HepG2 (cell line): Measurements from ENCODE around the gene SLC6A9. TPM values are rescaled to one million over a fixed set of nuclear protein-coding genes. Genes with fewer than 3 reads are reported as not detected.

Source experiments
- CCDC6 ChIP-seq: sonication (generic); formaldehyde crosslinking; IDR thresholded peaks from 2 replicates; pipeline ENCODE4 v1.8.1; 2022; ENCODE audit warnings: mild to moderate bottlenecking, missing genetic modification reagents, moderate library complexity
- E2F1 ChIP-seq: sonication (generic); formaldehyde crosslinking; IDR thresholded peaks from 2 replicates; pipeline ENCODE4 v1.5.0; 2020; ENCODE audit warnings: missing genetic modification reagents
- FLYWCH1 ChIP-seq: sonication (generic); formaldehyde crosslinking; IDR thresholded peaks from 2 replicates; pipeline ENCODE4 v1.8.1; 2023; ENCODE audit warnings: mild to moderate bottlenecking, missing genetic modification reagents
- GZF1 ChIP-seq: sonication (generic); formaldehyde crosslinking; IDR thresholded peaks from 2 replicates; pipeline ENCODE4 v1.5.1; 2020; ENCODE audit warnings: mild to moderate bottlenecking, missing genetic modification reagents
- HNRNPUL1 ChIP-seq: fragments of 200-400 bp; formaldehyde crosslinking; IDR thresholded peaks from 2 replicates; pipeline ENCODE4 v1.6.1; 2017; ENCODE audit warnings: low read depth, mild to moderate bottlenecking, low read length, moderate library complexity
- JUN ChIP-seq: sonication (generic); formaldehyde crosslinking; IDR thresholded peaks from 2 replicates; pipeline ENCODE4 v1.4.0; 2020; ENCODE audit warnings: mild to moderate bottlenecking, missing genetic modification reagents
- MNT ChIP-seq: fragments of 450-650 bp; IDR thresholded peaks from 2 replicates; pipeline ENCODE4 v1.6.1; 2016
- PAXIP1 ChIP-seq: sonication (generic); formaldehyde crosslinking; conservative IDR thresholded peaks from 2 replicates; pipeline ENCODE4 v1.4.0; 2020; ENCODE audit warnings: mild to moderate bottlenecking, missing genetic modification reagents, moderate library complexity
- SOX13 ChIP-seq, 3 experiments: fragments of 450-650 bp in 1 of 3; sonication (generic) in 1 of 3; formaldehyde crosslinking in 1 of 3; IDR thresholded peaks in 2 of 3; conservative IDR thresholded peaks in 1 of 3; 2 replicates each; pipeline versions ENCODE4 v1.5.0 to v1.6.1; 2016 to 2020; ENCODE audit warnings: antibody characterized with exemption in 1 of 3, mild to moderate bottlenecking in 1 of 3, missing compliant biosample characterization in 1 of 3, missing genetic modification reagents in 1 of 3, moderate library complexity in 1 of 3
- STAG1 ChIP-seq: sonication (generic); formaldehyde crosslinking; IDR thresholded peaks from 2 replicates; pipeline ENCODE4 v1.4.0; 2020; ENCODE audit warnings: missing genetic modification reagents
- ZBTB20 ChIP-seq: sonication (generic); formaldehyde crosslinking; IDR thresholded peaks from 2 replicates; pipeline ENCODE4 v1.8.1; 2023; ENCODE audit warnings: missing genetic modification reagents, low read depth, mild to moderate bottlenecking, borderline replicate concordance
- ZFP36 ChIP-seq: fragments of 150-350 bp; IDR thresholded peaks from 2 replicates; pipeline ENCODE4 v1.6.1; 2018; ENCODE audit warnings: borderline replicate concordance, low read length, low read depth; ENCODE audit not compliant: partially characterized antibody
- ZMYM3 ChIP-seq: sonication (generic); formaldehyde crosslinking; IDR thresholded peaks from 2 replicates; pipeline ENCODE4 v1.5.1; 2020; ENCODE audit warnings: mild to moderate bottlenecking, missing genetic modification reagents
- ZNF124 ChIP-seq: sonication (generic); formaldehyde crosslinking; IDR thresholded peaks from 2 replicates; pipeline ENCODE4 v1.4.0; 2020; ENCODE audit warnings: missing genetic modification reagents
- ZNF704 ChIP-seq: sonication (generic); formaldehyde crosslinking; IDR thresholded peaks from 2 replicates; pipeline ENCODE4 v1.8.1; 2023; ENCODE audit warnings: mild to moderate bottlenecking, inconsistent platforms, moderate library complexity, missing genetic modification reagents, borderline replicate concordance
- polyA plus RNA-seq, 8 experiments: library from polyadenylated mRNA; depleted of rRNA in 3 of 8; stranded (reverse) in 7 of 8; unstranded in 1 of 8; fragments of >200 nt; fragmentation: Illumina TruSeq in 4 of 8; extraction: Trizol in 4 of 8; gene quantifications; 2 replicates each; pipeline versions ENCODE4 v1.2.1 to v1.2.3, GENCODE V29; 2011 to 2016; ENCODE audit warnings: low read depth in 4 of 8, missing spikeins in 1 of 8, mixed read lengths in 1 of 8; ENCODE audit not compliant: insufficient read depth in 1 of 8
- total RNA-seq, 5 experiments: library from RNA; depleted of rRNA; stranded (reverse); fragments of >200 nt; fragmentation: Illumina TruSeq; extraction: Trizol; gene quantifications; 2 replicates each; pipeline ENCODE4 v1.2.3, GENCODE V29; 2016; ENCODE audit warnings: low read depth in 1 of 5

Gene SLC6A9
- total and polyA plus RNA-seq, 2 of the 13 experiments (the other 11 are each of a cell fraction or from before 2014, with no cell fraction given), result 8.5 to 9.9 TPM

GRCh38 chr1:43975249-43975961 is 55.9 kb downstream of the SLC6A9 start (continued):
- TF ChIP-seq CCDC6 (CRISPR knock-in tag), result no peak
- 0 out of 2 replicates have a peak, but pooled peaks have one; percentile 57 for TF ChIP-seq FLYWCH1 (CRISPR knock-in tag)
- TF ChIP-seq ZBTB20, result 0 out of 2 replicates have a peak, but pooled peaks have one; percentile 7
- TF ChIP-seq E2F1 (CRISPR knock-in tag), result no peak
- TF ChIP-seq ZNF124 (CRISPR knock-in tag), result no peak
- TF ChIP-seq MNT, result no peak
- no peak for TF ChIP-seq JUN (CRISPR knock-in tag)
- no peak for TF ChIP-seq ZFP36
- TF ChIP-seq ZNF704 (CRISPR knock-in tag), result no peak; the same call in 1 of the 2 replicates
- no peak for TF ChIP-seq HNRNPUL1
- no peak for TF ChIP-seq STAG1 (CRISPR knock-in tag)
- TF ChIP-seq GZF1 (CRISPR knock-in tag), result no peak
- no peak for TF ChIP-seq SOX13 (IDR thresholded peaks at IDR 0.05)
- no peak for TF ChIP-seq SOX13 (CRISPR knock-in tag; conservative IDR thresholded peaks at IDR 0.05 in 1 of 2, IDR thresholded peaks at IDR 0.05 in 1 of 2)
- no peak; the same call in 1 of the 2 replicates for TF ChIP-seq PAXIP1 (CRISPR knock-in tag)
- TF ChIP-seq ZMYM3, result no peak
